ENCODE data around the gene PDZD2.

DNA sequence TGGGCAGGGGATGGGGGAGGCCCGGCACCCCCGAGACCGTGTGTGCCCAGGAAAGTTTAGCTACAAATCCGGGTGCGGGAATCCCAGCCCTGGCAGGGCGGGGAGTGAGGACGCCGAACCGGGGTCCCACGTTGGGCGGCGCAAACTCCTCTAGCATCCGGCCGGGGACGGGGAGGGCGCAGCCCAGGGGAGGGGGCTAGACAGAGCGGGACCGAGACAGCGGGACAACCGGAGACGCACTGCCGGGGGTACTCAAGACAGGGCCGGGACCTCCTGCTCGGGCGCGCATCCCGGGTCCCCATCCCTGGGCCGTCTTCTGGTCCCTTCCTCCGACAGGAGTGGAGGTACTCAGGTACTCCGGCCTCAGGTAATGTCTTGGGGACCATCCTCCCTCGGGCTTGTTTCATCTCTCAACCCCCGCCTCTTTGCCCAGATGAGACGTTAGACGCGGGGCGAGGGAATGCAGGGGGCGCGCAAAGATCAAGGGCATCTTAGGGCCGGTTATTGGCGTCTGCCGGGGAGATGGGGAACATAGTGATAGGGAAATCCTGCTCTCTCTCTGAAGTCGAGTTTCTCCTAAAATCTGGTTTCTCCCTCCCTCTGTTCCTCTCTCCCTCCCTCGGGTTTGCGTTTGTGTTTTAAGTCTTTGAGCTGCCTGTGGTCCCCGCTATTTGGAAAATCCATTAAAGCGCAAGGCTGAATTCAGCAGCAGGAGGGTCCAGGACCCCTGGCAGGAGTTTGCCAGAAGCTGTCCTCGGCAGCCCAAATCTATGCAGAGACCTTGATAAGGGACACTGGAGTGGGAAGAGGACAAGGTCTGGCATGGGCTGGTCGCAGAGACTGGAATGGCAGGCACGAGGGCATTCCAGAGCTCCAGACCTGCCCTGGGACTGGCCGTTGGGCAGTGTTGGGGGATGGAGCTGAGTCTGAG lies 815 bp downstream of the PDZD2 start:
- TF ChIP-seq, protein P1, sequence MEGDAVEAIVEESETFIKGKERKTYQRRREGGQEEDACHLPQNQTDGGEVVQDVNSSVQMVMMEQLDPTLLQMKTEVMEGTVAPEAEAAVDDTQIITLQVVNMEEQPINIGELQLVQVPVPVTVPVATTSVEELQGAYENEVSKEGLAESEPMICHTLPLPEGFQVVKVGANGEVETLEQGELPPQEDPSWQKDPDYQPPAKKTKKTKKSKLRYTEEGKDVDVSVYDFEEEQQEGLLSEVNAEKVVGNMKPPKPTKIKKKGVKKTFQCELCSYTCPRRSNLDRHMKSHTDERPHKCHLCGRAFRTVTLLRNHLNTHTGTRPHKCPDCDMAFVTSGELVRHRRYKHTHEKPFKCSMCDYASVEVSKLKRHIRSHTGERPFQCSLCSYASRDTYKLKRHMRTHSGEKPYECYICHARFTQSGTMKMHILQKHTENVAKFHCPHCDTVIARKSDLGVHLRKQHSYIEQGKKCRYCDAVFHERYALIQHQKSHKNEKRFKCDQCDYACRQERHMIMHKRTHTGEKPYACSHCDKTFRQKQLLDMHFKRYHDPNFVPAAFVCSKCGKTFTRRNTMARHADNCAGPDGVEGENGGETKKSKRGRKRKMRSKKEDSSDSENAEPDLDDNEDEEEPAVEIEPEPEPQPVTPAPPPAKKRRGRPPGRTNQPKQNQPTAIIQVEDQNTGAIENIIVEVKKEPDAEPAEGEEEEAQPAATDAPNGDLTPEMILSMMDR (IDR thresholded peaks at IDR 0.05), result no peak
- no peak for TF ChIP-seq POLR2A (IDR thresholded peaks at IDR 0.05)
- no peak for TF ChIP-seq POLR2AphosphoS5 (IDR thresholded peaks at IDR 0.05)

Data from prostate gland (tissue), 2 donors.